ENCODE measurements around the gene TMEM245.
"Not testable (repeated sequence)": the region's sequence is repeated elsewhere in the genome, so short reads cannot be mapped to it uniquely, and the experiment has no call there.

Gene TMEM245

DNA sequence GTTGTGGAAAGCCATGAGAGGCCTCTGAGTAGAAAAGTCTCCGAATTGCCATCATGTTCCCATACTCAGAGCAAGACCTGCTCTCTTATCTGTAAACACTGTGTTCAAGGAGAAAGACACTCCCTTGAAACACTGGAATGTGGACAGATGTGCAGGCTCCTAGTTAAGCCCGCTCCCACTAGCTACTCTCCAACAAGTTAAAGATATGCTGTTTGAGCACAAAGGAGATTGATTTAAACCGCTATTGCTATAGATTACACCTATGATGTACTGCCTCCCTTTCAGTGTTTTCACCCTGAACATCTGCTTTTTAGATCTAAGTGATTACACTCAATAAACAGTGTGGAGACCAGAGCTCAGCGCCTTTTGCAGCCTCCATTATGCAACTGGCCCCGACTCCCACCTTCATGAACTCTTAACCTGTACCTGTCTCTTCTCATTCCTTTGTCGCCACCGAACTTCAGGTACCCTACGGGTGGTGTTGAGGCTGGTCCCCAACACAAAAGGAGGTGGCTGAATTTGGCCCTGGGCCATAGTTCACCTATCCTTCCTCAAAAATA is 47.5 kb downstream of the TMEM245 start:
- 91 to 97% methylated on average over 8 of the region's 8 CpGs for WGBS, 2 experiments

DNA sequence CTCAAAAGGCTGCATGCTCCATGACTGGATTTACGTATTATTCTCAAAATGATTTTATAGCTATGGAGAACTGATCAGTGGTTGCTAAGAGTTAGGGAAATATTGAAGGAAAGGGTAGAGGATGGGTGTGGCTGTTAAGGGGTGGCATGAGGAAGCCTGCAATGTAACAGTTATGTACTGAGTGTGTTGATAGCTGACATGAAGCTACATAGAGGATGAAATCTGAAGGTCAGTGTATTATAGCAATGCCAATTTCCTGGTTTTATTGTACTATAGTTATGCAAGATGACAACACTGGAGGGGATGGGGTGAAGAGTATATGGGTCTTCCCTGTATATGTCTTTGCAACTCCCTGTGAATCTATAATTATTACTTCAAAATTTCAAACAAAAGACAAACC is 51.0 kb downstream of the TMEM245 start:
- no peaks in the 10 kb centered on the region for H3K27me3 ChIP-seq (ENCODE audit: control insufficient read depth, insufficient read depth, low read length, poor library complexity, severe bottlenecking)
- no peaks in the 10 kb centered on the region for H3K4me1 ChIP-seq (ENCODE audit: control insufficient read depth, insufficient read depth, low read length)
- peaks cover 34% of the 10 kb centered on the region for H3K36me3 ChIP-seq (ENCODE audit: control insufficient read depth, insufficient read depth, low read length)
- no peak overlapping the region for H3K4me3 ChIP-seq (ENCODE audit: insufficient read depth, low read depth, low read length)
- 98 to 100% methylated on average over 1 of the region's 1 CpG for WGBS, 2 experiments
- H3K9me3 ChIP-seq (ENCODE audit: control insufficient read depth, low read length) = no peaks in the 10 kb centered on the region
- no peak overlapping the region for H3K27ac ChIP-seq (ENCODE audit: insufficient read depth, low read depth, low read length, poor library complexity, severe bottlenecking)

More for the DNA sequence above, 47.5 kb downstream of the TMEM245 start:
- H3K36me3 ChIP-seq (ENCODE audit: control insufficient read depth, insufficient read depth, low read length) = peaks cover 21% of the 10 kb centered on the region
- H3K4me1 ChIP-seq (ENCODE audit: control insufficient read depth, insufficient read depth, low read length) = no peaks in the 10 kb centered on the region
- no peaks in the 10 kb centered on the region for H3K27me3 ChIP-seq (ENCODE audit: control insufficient read depth, insufficient read depth, low read length, poor library complexity, severe bottlenecking)
- H3K9me3 ChIP-seq (ENCODE audit: control insufficient read depth, low read length) = no peaks in the 10 kb centered on the region
- H3K27ac ChIP-seq (ENCODE audit: insufficient read depth, low read depth, low read length, poor library complexity, severe bottlenecking) = no peak overlapping the region
- no peak overlapping the region for H3K4me3 ChIP-seq (ENCODE audit: insufficient read depth, low read depth, low read length)

DNA sequence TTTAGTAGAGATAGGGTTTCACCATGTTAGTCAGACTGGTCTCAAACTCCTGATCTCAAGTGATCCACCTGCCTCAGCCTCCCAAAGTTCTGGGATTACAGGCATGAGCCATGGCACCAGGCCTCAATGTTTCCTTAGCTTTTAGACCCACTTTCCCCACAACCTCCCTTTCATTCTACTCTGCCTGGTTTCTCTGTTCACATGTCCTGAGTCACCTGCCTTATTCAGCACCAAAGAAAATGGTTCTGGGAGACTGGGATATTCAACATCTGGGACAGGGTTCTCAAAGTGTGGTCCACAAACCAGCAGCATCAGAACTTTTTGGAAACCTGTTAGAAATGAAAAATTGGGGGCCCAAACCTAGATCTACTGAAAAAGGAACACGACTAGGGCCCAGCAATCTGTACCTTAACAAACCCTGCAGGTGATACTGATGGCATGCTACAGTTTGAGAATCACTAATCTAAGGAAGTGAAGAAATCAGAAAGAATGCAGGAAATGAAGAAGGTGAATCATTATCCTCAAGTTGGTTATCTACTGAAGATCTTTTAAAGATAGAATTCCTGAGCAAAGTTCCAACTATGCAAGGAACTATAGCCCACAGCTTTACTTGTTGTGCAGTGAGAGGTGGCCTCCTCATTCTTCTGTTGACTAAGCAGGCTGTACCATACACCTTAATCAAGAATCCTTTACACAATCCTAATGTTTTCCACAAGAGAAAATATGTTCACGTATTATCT is 54.6 kb downstream of the TMEM245 start:
- WGBS, 2 experiments = 97 to 100% methylated on average over 2 of the region's 2 CpGs
- H3K27me3 ChIP-seq (ENCODE audit: control insufficient read depth, insufficient read depth, low read length, poor library complexity, severe bottlenecking) = no peaks in the 10 kb centered on the region
- H3K4me3 ChIP-seq (ENCODE audit: insufficient read depth, low read depth, low read length) = no peak overlapping the region
- H3K36me3 ChIP-seq (ENCODE audit: control insufficient read depth, insufficient read depth, low read length) = peaks cover 22% of the 10 kb centered on the region
- no peaks in the 10 kb centered on the region for H3K9me3 ChIP-seq (ENCODE audit: control insufficient read depth, low read length)
- H3K4me1 ChIP-seq (ENCODE audit: control insufficient read depth, insufficient read depth, low read length) = no peaks in the 10 kb centered on the region
- no peak overlapping the region for H3K27ac ChIP-seq (ENCODE audit: insufficient read depth, low read depth, low read length, poor library complexity, severe bottlenecking)

DNA sequence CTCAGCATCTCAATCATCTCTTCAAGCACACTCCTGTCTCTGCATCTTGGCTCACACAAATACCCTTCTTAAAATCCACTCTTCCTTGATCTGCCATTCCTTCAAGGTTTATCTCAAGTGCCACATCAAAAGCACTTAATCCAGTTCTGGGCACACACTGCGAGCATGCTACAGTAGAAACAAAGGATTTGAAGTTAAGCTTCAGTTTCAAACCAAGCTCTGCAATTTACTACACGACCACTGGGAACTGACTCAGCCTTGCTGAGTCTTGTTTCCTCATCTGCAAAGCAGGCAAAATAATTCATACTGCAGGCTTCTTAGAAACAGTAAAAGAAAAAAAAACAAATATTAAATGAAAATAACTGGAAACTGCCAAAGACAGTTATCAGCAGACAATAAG is 56.0 kb downstream of the TMEM245 start:
- no peaks in the 10 kb centered on the region for H3K27me3 ChIP-seq (ENCODE audit: control insufficient read depth, insufficient read depth, low read length, poor library complexity, severe bottlenecking)
- H3K4me3 ChIP-seq (ENCODE audit: insufficient read depth, low read depth, low read length) = no peak overlapping the region
- no peak overlapping the region for H3K27ac ChIP-seq (ENCODE audit: insufficient read depth, low read depth, low read length, poor library complexity, severe bottlenecking)
- WGBS, 2 experiments = 91 to 97% methylated on average over 2 of the region's 2 CpGs
- H3K9me3 ChIP-seq (ENCODE audit: control insufficient read depth, low read length) = no peaks in the 10 kb centered on the region
- H3K4me1 ChIP-seq (ENCODE audit: control insufficient read depth, insufficient read depth, low read length) = no peaks in the 10 kb centered on the region
- peaks cover 31% of the 10 kb centered on the region for H3K36me3 ChIP-seq (ENCODE audit: control insufficient read depth, insufficient read depth, low read length)

DNA sequence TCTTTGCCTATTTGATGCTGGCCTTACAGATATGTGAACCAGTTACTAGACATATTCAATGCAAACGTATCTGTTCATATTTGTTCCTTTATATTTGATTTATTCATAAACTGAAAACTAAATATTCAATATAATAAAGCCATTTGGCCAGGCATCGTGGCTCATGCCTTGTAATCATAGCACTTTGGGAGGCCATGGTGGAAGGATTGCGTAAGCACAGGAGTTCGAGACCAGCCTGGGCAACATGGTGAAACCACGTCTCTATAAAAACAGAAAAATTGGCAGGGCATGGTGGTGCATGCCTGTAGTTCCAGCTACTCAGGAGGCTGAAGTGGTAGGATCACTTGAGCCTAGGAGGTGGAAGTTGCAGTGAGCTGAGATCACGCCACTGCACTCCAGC is 57.2 kb downstream of the TMEM245 start:
- Histone ChIP-seq H3K27me3 (ENCODE audit: control insufficient read depth, insufficient read depth, low read length, poor library complexity, severe bottlenecking) (no peaks in the 10 kb centered on the region), H3K27ac (ENCODE audit: insufficient read depth, low read depth, low read length, poor library complexity, severe bottlenecking) (no peak overlapping the region), H3K4me3 (ENCODE audit: insufficient read depth, low read depth, low read length) (no peak overlapping the region), H3K9me3 (ENCODE audit: control insufficient read depth, low read length) (no peaks in the 10 kb centered on the region), H3K36me3 (ENCODE audit: control insufficient read depth, insufficient read depth, low read length) (peaks cover 31% of the 10 kb centered on the region), H3K4me1 (ENCODE audit: control insufficient read depth, insufficient read depth, low read length) (no peaks in the 10 kb centered on the region)
- WGBS, 2 experiments = 96 to 97% methylated on average over 5 to 6 of the region's 6 CpGs

- Histone ChIP-seq H3K27me3 (ENCODE audit: control insufficient read depth, insufficient read depth, low read length, poor library complexity, severe bottlenecking) (no peaks in the 10 kb centered on the region), H3K4me1 (ENCODE audit: control insufficient read depth, insufficient read depth, low read length) (no peaks in the 10 kb centered on the region), H3K4me3 (ENCODE audit: insufficient read depth, low read depth, low read length) (no peak overlapping the region), H3K27ac (ENCODE audit: insufficient read depth, low read depth, low read length, poor library complexity, severe bottlenecking) (no peak overlapping the region), H3K9me3 (ENCODE audit: control insufficient read depth, low read length) (no peaks in the 10 kb centered on the region), H3K36me3 (ENCODE audit: control insufficient read depth, insufficient read depth, low read length) (peaks cover 42% of the 10 kb centered on the region)
- 0 to 61% methylated on average over 1 to 3 of the region's 3 CpGs for WGBS, 2 experiments
These were observed 59.6 kb downstream of the TMEM245 start for GRCh38 chr9:109060191-109060590.

GRCh38 chr9:109053121-109053520 is 66.6 kb downstream of the TMEM245 start:
- H3K36me3 ChIP-seq (ENCODE audit: control insufficient read depth, insufficient read depth, low read length) = peaks cover 46% of the 10 kb centered on the region
- WGBS, 2 experiments = 84 to 96% methylated on average over 4 of the region's 4 CpGs

DNA sequence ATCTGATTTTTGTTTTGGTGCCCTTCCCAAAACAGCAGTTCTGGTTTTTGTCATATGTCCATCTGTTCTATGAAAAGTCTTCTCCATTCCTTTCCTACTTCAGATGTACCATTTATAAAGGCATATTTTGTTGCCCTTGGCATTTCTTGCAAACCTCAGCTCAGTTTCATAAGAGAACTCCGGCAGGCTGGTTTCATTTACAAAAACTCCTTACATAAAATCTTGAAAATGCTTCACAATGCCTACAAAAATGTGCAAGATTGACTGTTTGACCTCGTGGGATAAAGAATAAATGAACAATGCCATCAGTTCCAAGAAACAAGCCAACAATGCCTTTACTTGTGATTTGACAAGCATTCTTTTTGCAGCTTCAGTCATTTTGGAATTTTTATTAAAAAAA is 67.3 kb downstream of the TMEM245 start:
- H3K27ac ChIP-seq (ENCODE audit: insufficient read depth, low read depth, low read length, poor library complexity, severe bottlenecking) = no peak overlapping the region
- 93 to 99% methylated on average over 2 of the region's 2 CpGs for WGBS, 2 experiments
- no peaks in the 10 kb centered on the region for H3K4me1 ChIP-seq (ENCODE audit: control insufficient read depth, insufficient read depth, low read length)
- no peak overlapping the region for H3K4me3 ChIP-seq (ENCODE audit: insufficient read depth, low read depth, low read length)
- peaks cover 53% of the 10 kb centered on the region for H3K36me3 ChIP-seq (ENCODE audit: control insufficient read depth, insufficient read depth, low read length)
- no peaks in the 10 kb centered on the region for H3K9me3 ChIP-seq (ENCODE audit: control insufficient read depth, low read length)
- H3K27me3 ChIP-seq (ENCODE audit: control insufficient read depth, insufficient read depth, low read length, poor library complexity, severe bottlenecking) = no peaks in the 10 kb centered on the region

More at GRCh38 chr9:109053121-109053520, 66.6 kb downstream of the TMEM245 start:
- H3K9me3 ChIP-seq (ENCODE audit: control insufficient read depth, low read length); H3K4me1 ChIP-seq (ENCODE audit: control insufficient read depth, insufficient read depth, low read length); H3K27me3 ChIP-seq (ENCODE audit: control insufficient read depth, insufficient read depth, low read length, poor library complexity, severe bottlenecking); H3K4me3 ChIP-seq (ENCODE audit: insufficient read depth, low read depth, low read length); H3K27ac ChIP-seq (ENCODE audit: insufficient read depth, low read depth, low read length, poor library complexity, severe bottlenecking): not testable (repeated sequence)

- Histone ChIP-seq H3K36me3 (ENCODE audit: control insufficient read depth, insufficient read depth, low read length) (peaks cover 49% of the 10 kb centered on the region), H3K4me3 (ENCODE audit: insufficient read depth, low read depth, low read length) (no peak overlapping the region), H3K4me1 (ENCODE audit: control insufficient read depth, insufficient read depth, low read length) (no peaks in the 10 kb centered on the region), H3K27ac (ENCODE audit: insufficient read depth, low read depth, low read length, poor library complexity, severe bottlenecking) (no peak overlapping the region), H3K9me3 (ENCODE audit: control insufficient read depth, low read length) (no peaks in the 10 kb centered on the region), H3K27me3 (ENCODE audit: control insufficient read depth, insufficient read depth, low read length, poor library complexity, severe bottlenecking) (no peaks in the 10 kb centered on the region)
- WGBS, 2 experiments = 88 to 100% methylated on average over 1 of the region's 1 CpG
These were observed 68.0 kb downstream of the TMEM245 start for GRCh38 chr9:109051733-109052132.

DNA sequence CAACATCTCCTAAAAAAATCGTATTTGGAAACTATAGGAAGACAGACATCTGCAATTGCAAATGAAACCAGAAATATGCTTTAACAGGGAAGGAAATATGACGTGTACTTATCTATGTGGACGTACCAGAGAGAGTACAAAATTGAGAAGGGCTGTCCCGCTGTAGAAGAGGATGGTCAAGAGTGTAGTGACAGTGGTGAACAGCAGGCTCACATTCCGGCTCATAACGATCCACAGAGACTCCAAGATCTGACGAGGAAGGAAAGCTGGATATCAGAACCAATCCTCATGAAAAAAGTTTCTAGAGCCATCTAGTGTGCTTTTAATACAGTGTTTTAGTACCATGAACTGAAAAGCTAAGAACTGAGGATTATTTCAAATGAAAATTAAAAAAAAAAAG is 69.3 kb downstream of the TMEM245 start:
- Histone ChIP-seq H3K4me1 (ENCODE audit: control insufficient read depth, insufficient read depth, low read length) (no peaks in the 10 kb centered on the region), H3K9me3 (ENCODE audit: control insufficient read depth, low read length) (no peaks in the 10 kb centered on the region), H3K4me3 (ENCODE audit: insufficient read depth, low read depth, low read length) (no peak overlapping the region), H3K36me3 (ENCODE audit: control insufficient read depth, insufficient read depth, low read length) (peaks cover 44% of the 10 kb centered on the region), H3K27me3 (ENCODE audit: control insufficient read depth, insufficient read depth, low read length, poor library complexity, severe bottlenecking) (no peaks in the 10 kb centered on the region), H3K27ac (ENCODE audit: insufficient read depth, low read depth, low read length, poor library complexity, severe bottlenecking) (no peak overlapping the region)
- 82 to 83% methylated on average over 7 of the region's 7 CpGs for WGBS, 2 experiments
